Psoas muscle (tissue), 8 donors: ENCODE results near the gene ENAM. TPM values are rescaled to one million over a fixed set of nuclear protein-coding genes. Genes with fewer than 3 reads are reported as not detected.
"Not testable (repeated sequence)": the region's sequence is repeated elsewhere in the genome, so short reads cannot be mapped to it uniquely, and the experiment has no call there.

Experiments
- ATAC-seq, 4 donors: fragments of 200-7000 bp; cut with Tn5 transposase; one replicate each; pipeline ENCODE4 v1.9.1; 2020; ENCODE audit warnings: moderate library complexity in 3 of 4, mild to moderate bottlenecking in 2 of 4
- DNase-seq, 2 donors: peaks; one replicate each; pipeline ENCODE4 v3.0.0-alpha.2; 2020
- H3K27ac ChIP-seq: fragments of 200-600 bp; one replicate; pipeline ENCODE4 v1.8.0; 2022
- H3K27me3 ChIP-seq, 3 donors: fragments of 200-600 bp in 1 of 3; one replicate each; pipeline versions ENCODE4 v1.6.1 to v1.8.0; 2013 to 2022; ENCODE audit warnings: low read length in 2 of 3, mild to moderate bottlenecking in 2 of 3, moderate library complexity in 1 of 3; ENCODE audit not compliant: insufficient read depth in 3 of 3
- H3K36me3 ChIP-seq, 2 donors: fragments of 200-600 bp in 1 of 2; one replicate each; pipeline versions ENCODE4 v1.6.1 to v1.8.0; 2013 to 2022; ENCODE audit warnings: low read depth in 1 of 2, mild to moderate bottlenecking in 1 of 2, moderate library complexity in 1 of 2; ENCODE audit not compliant: insufficient read depth in 1 of 2
- H3K4me1 ChIP-seq: fragments of 200-600 bp; one replicate; pipeline ENCODE4 v1.8.0; 2022
- H3K4me3 ChIP-seq: fragments of 200-600 bp; one replicate; pipeline ENCODE4 v1.8.0; 2022; ENCODE audit warnings: mild to moderate bottlenecking
- H3K9me3 ChIP-seq: fragments of 200-600 bp; one replicate; pipeline ENCODE4 v1.8.0; 2022
- CTCF ChIP-seq: fragments of 200-600 bp; IDR thresholded peaks from one replicate; pipeline ENCODE4 v1.8.0; 2022; ENCODE audit warnings: antibody characterized with exemption
- WGBS, 3 donors: extraction: QIAGEN DNeasy Blood & Tissue Kit; methylation state at CpG; one replicate each; pipeline versions ENCODE4 v1.1.6 to v1.1.7; 2013; 5-methylcytosine and 5-hydroxymethylcytosine counted together
- intact Hi-C, 2 donors: fragments of 100-400 bp; cut with DNase I; formaldehyde crosslinking; loops; one replicate each; pipeline versions ENCODE4 v1.11.0 to v1.14.2; 2022
- polyA plus RNA-seq, 3 donors: library from polyadenylated mRNA; stranded (reverse); fragments of 200-250 nt; gene quantifications; one replicate each; pipeline ENCODE4 v1.2.3, GENCODE V29; 2013
- total RNA-seq, 4 donors: library from RNA; stranded (reverse); fragmentation: NEBNext Ultra II Directional in 2 of 4; extraction: Animal tissue kit (Norgen Biotek cat#: 25700) in 2 of 4; gene quantifications; one replicate each; pipeline versions ENCODE4 v1.2.1 to v1.2.4, GENCODE V29; 2021 to 2023
- donor health status: healthy with polysubstance abuse.
- donor health status: DM: no; HTN: no; CAD: no; lungs with moderate emphysema.
- donor health status: Bipolar disorder and iron deficiency.
- donor health status: healthy.
- donor health status: DM: yes; HTN: yes; CAD: no.
- donor health status: DM: no; HTN: no; CAD: no.
- donor health status: DM: no; HTN: no; CAD: no.
- donor health status: DM: yes; HTN: yes; CAD: no.

ENAM gene
- total and polyA plus RNA-seq, 7 donors, result 0.08 to 6.6 (median 1.6) TPM

- intact Hi-C loops, result loop anchor here in 1 of 2 donors (10.0 kb wide), 2 partner anchors 76 to 224 kb away; partner anchors contain the start of gene MOB1B
Measured at GRCh38 chr4:70680934-70681333, 52.4 kb downstream of the ENAM start.

GRCh38 chr4:70681704-70682103 is 53.2 kb downstream of the ENAM start:
- ATAC-seq (no peak), DNase-seq (no peak)
- Histone ChIP-seq H3K4me1 (no peaks in the 10 kb centered on the region), H3K4me3 (no peak overlapping the region), H3K36me3 (no peaks in the 10 kb centered on the region), H3K27ac (no peak overlapping the region), H3K27me3 (peaks cover 0 to 2% (median 0%) of the 10 kb centered on the region in 3 donors), H3K9me3 (no peaks in the 10 kb centered on the region)
- TF ChIP-seq CTCF, result no peak
- intact Hi-C loops, result loop anchor here in 1 of 2 donors (10.0 kb wide), 2 partner anchors 77 to 223 kb away; partner anchors contain the start of gene MOB1B

More at GRCh38 chr4:70680934-70681333, 52.4 kb downstream of the ENAM start:
- no peak for TF ChIP-seq CTCF
- H3K4me1 ChIP-seq, result no peaks in the 10 kb centered on the region
- no peak overlapping the region for H3K4me3 ChIP-seq
- peaks cover 0 to 2% (median 0%) of the 10 kb centered on the region in 3 donors for H3K27me3 ChIP-seq
- ATAC-seq (no peak), DNase-seq (no peak)
- H3K36me3 ChIP-seq, result no peaks in the 10 kb centered on the region
- no peaks in the 10 kb centered on the region for H3K9me3 ChIP-seq
- no peak overlapping the region for H3K27ac ChIP-seq

GRCh38 chr4:70682142-70682541 is 53.6 kb downstream of the ENAM start:
- ATAC-seq, H3K27ac ChIP-seq: not testable (repeated sequence)
- intact Hi-C loops, result loop anchor here in 1 of 2 donors (10.0 kb wide), 2 partner anchors 77 to 223 kb away; partner anchors contain the start of gene MOB1B

GRCh38 chr4:70687392-70687791 is 58.8 kb downstream of the ENAM start:
- Histone ChIP-seq H3K9me3 (no peaks in the 10 kb centered on the region), H3K27me3 (peaks cover 0 to 2% (median 0%) of the 10 kb centered on the region in 3 donors), H3K27ac (peak overlapping the region; percentile 97), H3K4me1 (peaks cover 36% of the 10 kb centered on the region), H3K4me3 (peak overlapping the region; percentile 92), H3K36me3 (peaks cover 0 to 23% of the 10 kb centered on the region in 2 donors)
- 60 to 66% (median 65%) methylated on average over 13 of the region's 13 CpGs for WGBS, 3 donors
- DNase-seq, result peak in 1 of 2 donors; percentile 54
- intact Hi-C loops, result loop anchor here (5.0 to 10.0 kb wide), 5 partner anchors 35 to 305 kb away; partner anchors contain the start of genes DCK (in 1 of the 2) and MOB1B (in 1 of the 2)
- peak in 1 of 4 donors; percentile 31 for ATAC-seq
- TF ChIP-seq CTCF, result no peak

More at GRCh38 chr4:70682142-70682541, 53.6 kb downstream of the ENAM start:
- H3K27me3 ChIP-seq, H3K36me3 ChIP-seq, H3K9me3 ChIP-seq, DNase-seq, H3K4me1 ChIP-seq, H3K4me3 ChIP-seq: not testable (repeated sequence)
- 85 to 87% (median 86%) methylated on average over 3 of the region's 3 CpGs for WGBS, 3 donors

- intact Hi-C loops, result loop anchor here (1.0 to 10.0 kb wide), 7 partner anchors 17 to 304 kb away; partner anchors contain the start of genes DCK (in 1 of the 2), GRSF1 (in 1 of the 2) and MOB1B (in 1 of the 2)
- Histone ChIP-seq H3K36me3 (peaks cover 0 to 29% of the 10 kb centered on the region in 2 donors), H3K4me1 (peaks cover 36% of the 10 kb centered on the region), H3K27ac (peak within 1 kb of the TSS; percentile 97), H3K27me3 (peaks cover 0 to under 1% (median 0%) of the 10 kb centered on the region in 3 donors), H3K9me3 (no peaks in the 10 kb centered on the region), H3K4me3 (peak within 1 kb of the TSS; percentile 92)
- ATAC-seq (peak; percentile 96 to 98 (median 97)), DNase-seq (peak; percentile 93 to 98)
- 0% methylated on average over 70 of the region's 70 CpGs for WGBS, 3 donors
- TF ChIP-seq CTCF, result peak; percentile 96
Measured at GRCh38 chr4:70687821-70688794, 59.6 kb downstream of the ENAM start, which contains the start of gene UTP3. TSS of gene UTP3 (plus strand) at chr4:70688532. CDS start at chr4:70688678, 146 bp downstream.
